K562 (cell line): ENCODE results near the gene MAB21L2.

Experiments
- CREBBP ChIP-seq: IDR thresholded peaks from one replicate; pipeline ENCODE4 v1.6.1; 2012; ENCODE audit warnings: low read depth, mild to moderate bottlenecking, control low read depth, inconsistent platforms, low read length
- CTCF ChIP-seq, 3 experiments: IDR thresholded peaks in 2 of 3; conservative IDR thresholded peaks in 1 of 3; 2 replicates each; pipeline ENCODE4 v1.5.1; 2011 to 2012; ENCODE audit warnings: low read length in 3 of 3, mild to moderate bottlenecking in 3 of 3, control low read depth in 2 of 3, improper control_type of control experiment in 1 of 3, inconsistent platforms in 1 of 3, low read depth in 1 of 3, mixed read lengths in 1 of 3, moderate library complexity in 1 of 3; ENCODE audit not compliant: insufficient read depth in 2 of 3
- DEAF1 ChIP-seq: fragments of 450-650 bp; formaldehyde crosslinking; IDR thresholded peaks from 2 replicates; pipeline ENCODE4 v1.4.0; 2020; ENCODE audit warnings: mild to moderate bottlenecking, moderate library complexity
- ILF3 ChIP-seq: fragments of 450-650 bp; IDR thresholded peaks from 2 replicates; pipeline ENCODE4 v1.6.1; 2018; ENCODE audit warnings: antibody characterized with exemption, mild to moderate bottlenecking, moderate library complexity, borderline replicate concordance
- JUN ChIP-seq, 2 experiments: sonication (generic) in 1 of 2; formaldehyde crosslinking in 1 of 2; IDR thresholded peaks; 2 replicates each; pipeline versions ENCODE4 v1.6.1 to v1.8.0; 2012 to 2022; ENCODE audit warnings: borderline replicate concordance in 2 of 2, mild to moderate bottlenecking in 2 of 2, improper control_type of control experiment in 1 of 2, low read depth in 1 of 2, low read length in 1 of 2, missing genetic modification reagents in 1 of 2
- KLF13 ChIP-seq: fragments of 450-650 bp; IDR thresholded peaks from 2 replicates; pipeline ENCODE4 v1.6.1; 2016; ENCODE audit warnings: missing genetic modification characterization, low read depth, mild to moderate bottlenecking, missing compliant biosample characterization, moderate library complexity, borderline replicate concordance
- MAFK ChIP-seq: IDR thresholded peaks from 2 replicates; pipeline ENCODE4 v1.6.1; 2011; ENCODE audit warnings: low read length, improper control_type of control experiment
- MTA3 ChIP-seq: fragments of 450-650 bp; formaldehyde crosslinking; IDR thresholded peaks from 2 replicates; pipeline ENCODE4 v1.6.1; 2017; ENCODE audit warnings: mild to moderate bottlenecking, borderline replicate concordance
- RREB1 ChIP-seq: fragments of 250-450 bp; sonication (Bioruptor Pico); IDR thresholded peaks from 2 replicates; pipeline ENCODE4 v1.4.0; 2020
- SETDB1 ChIP-seq: IDR thresholded peaks from one replicate; pipeline ENCODE4 v1.6.1; 2012; ENCODE audit warnings: low read length, control low read depth, inconsistent platforms
- YY1 ChIP-seq, 3 experiments: IDR thresholded peaks; 2 replicates each; pipeline ENCODE4 v1.6.1; 2011; ENCODE audit warnings: low read length in 2 of 3, mild to moderate bottlenecking in 2 of 3, moderate library complexity in 2 of 3, borderline replicate concordance in 1 of 3, control low read depth in 1 of 3, low read depth in 1 of 3; ENCODE audit not compliant: insufficient read depth in 3 of 3, insufficient replicate concordance in 2 of 3, control insufficient read depth in 1 of 3, insufficient read length in 1 of 3; ENCODE audit errors: extremely low read depth in 1 of 3
- ZNF274 ChIP-seq: IDR thresholded peaks from 2 replicates; pipeline ENCODE4 v1.6.1; 2011; ENCODE audit warnings: low read depth, mild to moderate bottlenecking, low read length, moderate library complexity, borderline replicate concordance
- ZNF318 ChIP-seq, 2 experiments: fragments of 450-650 bp; IDR thresholded peaks; 2 replicates each; pipeline ENCODE4 v1.6.1; 2016; ENCODE audit warnings: mild to moderate bottlenecking in 2 of 2, borderline replicate concordance in 1 of 2, low read depth in 1 of 2, moderate library complexity in 1 of 2

GRCh38 chr4:150599547-150599946 is 17.6 kb downstream of the MAB21L2 start:
- no peak for TF ChIP-seq CREBBP
- no peak for TF ChIP-seq ZNF274
- no peak for TF ChIP-seq ZNF318 (IDR thresholded peaks at IDR 0.05; ENCODE audit: borderline replicate concordance in 1 of 2, low read depth in 1 of 2)
- TF ChIP-seq SETDB1, result no peak
- TF ChIP-seq ILF3, result no peak
- TF ChIP-seq RREB1, result no peak
- no peak for TF ChIP-seq JUN (IDR thresholded peaks at IDR 0.05; ENCODE audit: borderline replicate concordance, low read depth, low read length)
- TF ChIP-seq JUN (CRISPR knock-in tag; IDR thresholded peaks at IDR 0.05; ENCODE audit: borderline replicate concordance), result no peak
- no peak for TF ChIP-seq MTA3
- no peak for TF ChIP-seq DEAF1
- no peak for TF ChIP-seq YY1 (IDR thresholded peaks at IDR 0.05; ENCODE audit: borderline replicate concordance in 1 of 3, control insufficient read depth in 1 of 3, extremely low read depth in 1 of 3, insufficient read depth in 3 of 3, insufficient read length in 1 of 3, insufficient replicate concordance in 2 of 3, low read depth in 1 of 3, low read length in 2 of 3)
- TF ChIP-seq MAFK, result no peak
- TF ChIP-seq KLF13 (tag), result no peak
- no peak for TF ChIP-seq CTCF (IDR thresholded peaks at IDR 0.05 in 2 of 3, conservative IDR thresholded peaks at IDR 0.05 in 1 of 3; ENCODE audit: insufficient read depth in 2 of 3, low read depth in 1 of 3, low read length in 3 of 3)
